Stimulated activated CD4-positive, alpha-beta T cell treated with anti-CD3 and anti-CD28 coated beads, TNF-alpha, amount 100 ng/mL, for 4 hours (primary cell): Measurements from ENCODE around the gene ADGRL1.
A peak's percentile ranks its signal among the peaks of the same experiment; 100 is the strongest.
"Not testable (repeated sequence)": the region's sequence is repeated elsewhere in the genome, so short reads cannot be mapped to it uniquely, and the experiment has no call there.

Experiments
- DNase-seq, 3 experiments: peaks; one replicate each; pipeline ENCODE4 v3.0.0-alpha.2; 2020; ENCODE audit warnings: low read depth in 3 of 3

Gene ADGRL1

DNA sequence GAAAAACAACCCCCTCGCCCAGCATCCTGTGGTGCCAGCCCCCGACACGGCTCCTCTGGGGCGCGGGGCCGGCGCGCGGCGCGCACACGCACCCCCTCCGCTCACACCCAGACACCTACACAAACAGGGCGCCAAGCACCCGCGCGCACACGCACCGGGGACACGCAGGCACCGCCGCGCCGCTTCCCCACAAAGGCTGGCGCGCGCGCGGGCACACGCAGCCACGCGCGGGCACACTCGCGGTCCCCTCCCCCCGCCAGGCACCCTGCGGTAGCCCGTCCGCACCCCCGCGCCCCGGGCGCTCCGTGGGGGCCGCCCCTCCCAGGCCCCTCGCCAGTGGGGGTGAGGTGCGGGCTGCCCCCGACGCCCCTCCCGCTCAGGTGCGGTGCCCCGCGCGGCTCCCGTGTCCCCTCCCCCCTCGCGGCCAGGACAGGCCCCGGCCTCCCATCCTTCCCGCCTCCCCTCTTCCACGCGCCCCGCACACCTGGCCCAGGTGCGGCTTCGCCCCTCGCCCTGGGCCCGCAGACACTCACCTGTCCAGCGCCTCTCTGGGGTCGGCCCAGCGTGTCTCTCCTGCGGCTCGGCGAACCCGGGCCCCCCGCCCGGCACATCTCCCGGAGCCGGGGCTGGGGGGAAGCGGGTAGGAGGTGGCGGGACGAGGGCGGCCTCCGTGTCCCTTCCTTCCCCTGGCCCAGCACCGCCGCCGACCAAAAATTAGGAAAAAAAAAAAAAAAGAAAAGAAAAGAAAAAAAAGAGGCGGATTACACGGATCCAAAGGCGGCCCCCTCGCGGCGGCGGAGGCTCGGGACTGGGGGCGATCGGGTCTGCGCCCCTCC lies at the start of gene ADGRL1:
TSS of gene ADGRL1 (minus strand) at position 718 of the 836 bp plus-strand sequence. CDS start 22,567 bp downstream, outside the sequence.
- not testable (repeated sequence) for DNase-seq

DNA sequence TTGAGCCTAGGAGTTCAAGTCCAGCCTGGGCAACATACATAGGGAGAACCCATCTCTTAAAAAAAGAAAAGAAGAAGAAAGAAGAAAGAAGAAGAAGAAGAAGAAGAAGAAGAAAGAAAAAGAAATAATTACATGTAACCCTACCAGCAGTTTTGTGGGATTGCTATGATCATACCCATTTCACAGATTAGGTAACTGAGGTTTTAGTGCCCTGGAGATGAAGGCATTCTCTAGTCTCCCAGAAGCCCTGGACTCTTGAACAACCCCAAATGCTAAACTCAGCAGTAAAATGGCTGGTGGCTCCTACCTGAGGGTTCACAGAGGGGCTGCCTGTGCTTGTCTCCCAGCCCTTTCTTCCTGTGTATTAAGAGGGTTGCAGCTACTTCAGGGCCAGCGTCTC lies 49.3 kb upstream of the ADGRL1 start:
- DNase-seq, result not testable (repeated sequence)

DNA sequence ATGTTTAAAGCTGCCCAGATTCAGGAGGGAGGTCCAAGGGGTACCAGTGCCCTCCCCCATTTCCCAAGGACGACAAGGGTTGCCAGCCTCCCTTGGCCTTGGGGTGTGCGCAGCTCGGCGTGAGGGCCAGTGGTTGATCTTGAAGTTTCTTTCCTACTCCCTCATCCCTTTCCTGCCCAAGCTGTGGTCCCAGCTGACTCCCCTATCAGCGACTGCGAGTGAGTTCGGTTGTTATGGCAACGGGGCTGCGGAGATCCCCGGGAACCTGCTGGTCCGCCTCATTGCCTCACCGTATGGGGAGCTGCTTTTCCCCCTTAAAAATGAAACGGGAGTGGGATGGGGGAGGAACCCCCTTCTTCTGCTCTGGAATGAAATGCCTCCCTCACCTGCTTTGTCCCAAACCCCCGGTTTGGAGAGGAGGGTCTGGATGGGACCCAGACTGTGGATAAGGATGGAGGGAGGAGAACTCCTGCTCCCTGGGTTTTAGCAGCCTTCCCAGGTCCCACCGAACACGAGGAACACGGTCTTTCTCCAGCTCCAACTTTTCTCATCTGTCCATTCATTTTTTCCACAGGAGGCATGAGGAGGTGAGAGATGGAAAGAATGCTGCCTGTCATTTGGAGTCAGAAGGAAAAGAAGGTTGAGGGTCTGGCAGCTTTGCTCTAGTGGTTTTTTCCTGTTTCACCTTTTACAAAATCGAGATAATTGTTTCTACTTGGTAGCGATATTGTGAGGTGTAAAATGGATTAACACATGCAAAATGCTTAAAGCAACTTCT lies 48.0 kb upstream of the ADGRL1 start:
- DNase-seq, result not testable (repeated sequence)

DNA sequence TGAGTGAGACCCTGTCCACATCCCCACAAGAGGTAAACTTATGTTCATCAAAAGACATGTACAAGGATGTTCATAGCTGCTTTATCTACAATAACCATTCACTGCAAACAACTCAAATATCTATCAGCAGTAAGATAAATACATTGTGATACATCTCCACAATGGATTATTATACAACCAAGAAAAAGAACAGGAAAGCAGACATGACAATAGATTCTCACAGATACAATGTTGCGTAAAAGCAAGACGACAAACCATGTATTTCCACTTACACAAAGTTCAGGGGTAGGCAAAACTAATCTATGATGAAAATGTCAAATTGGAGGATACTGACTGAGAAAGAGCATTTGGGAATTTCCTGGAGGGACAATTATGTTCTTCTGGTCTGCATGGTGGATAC lies 46.2 kb upstream of the ADGRL1 start:
- not testable (repeated sequence) for DNase-seq

DNA sequence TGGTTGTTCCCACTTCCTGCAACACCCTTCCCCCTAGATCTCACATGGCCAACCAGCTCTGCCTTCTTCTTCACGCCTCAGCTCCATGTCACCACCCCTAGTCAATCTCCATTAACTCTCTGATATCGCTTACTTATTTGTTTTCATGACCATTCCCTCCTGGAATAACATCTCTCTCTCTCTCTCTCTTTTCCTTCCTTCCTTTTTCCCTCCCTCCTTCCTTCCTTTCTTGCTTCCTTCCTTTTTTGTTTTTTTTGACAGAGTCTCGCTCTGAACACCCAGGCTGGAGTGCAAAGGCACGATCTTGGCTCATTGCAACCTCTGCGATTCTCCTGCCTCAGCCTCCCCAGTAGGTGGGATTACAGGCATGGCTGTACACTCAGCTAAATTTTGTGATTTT lies 44.9 kb upstream of the ADGRL1 start:
- no peak for DNase-seq

DNA sequence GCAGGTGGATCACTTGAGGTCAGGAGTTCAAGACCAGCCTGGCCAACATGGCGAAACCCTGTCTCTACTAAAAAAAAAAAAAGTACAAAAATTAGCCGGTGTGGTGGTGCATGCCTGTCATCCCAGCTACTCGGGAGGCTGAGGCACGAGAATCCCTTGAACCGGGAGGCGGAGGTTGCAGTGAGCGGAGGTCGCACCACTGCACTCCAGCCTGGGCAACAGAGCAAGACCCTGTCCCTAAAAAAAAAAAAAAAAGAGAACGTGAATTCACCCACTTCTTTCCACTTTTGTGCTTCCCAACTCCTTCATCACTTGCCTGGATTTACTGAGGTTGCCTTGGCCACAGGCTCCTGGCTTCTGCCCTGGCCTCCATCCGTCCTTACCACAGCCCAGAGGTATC lies 44.3 kb upstream of the ADGRL1 start:
- not testable (repeated sequence) for DNase-seq

DNA sequence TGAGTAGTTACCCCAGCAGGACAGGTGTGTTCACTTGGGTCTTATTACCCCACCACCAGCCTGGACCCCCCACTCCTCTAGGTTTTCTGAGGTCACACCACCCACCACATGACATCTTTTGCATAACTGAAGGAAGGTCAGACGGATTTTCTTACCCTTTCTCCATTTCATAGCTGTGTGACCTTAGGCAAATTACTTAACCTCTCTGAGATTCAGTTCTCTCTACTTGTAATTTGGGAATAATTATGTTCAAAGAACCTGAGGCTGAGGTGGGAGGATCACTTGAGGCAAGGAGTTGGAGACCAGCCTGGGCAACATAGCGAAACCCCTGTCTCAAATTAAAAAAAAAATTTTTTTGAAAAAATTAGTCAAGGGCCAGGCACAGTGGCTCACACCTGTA lies 43.9 kb upstream of the ADGRL1 start:
- not testable (repeated sequence) for DNase-seq

DNA sequence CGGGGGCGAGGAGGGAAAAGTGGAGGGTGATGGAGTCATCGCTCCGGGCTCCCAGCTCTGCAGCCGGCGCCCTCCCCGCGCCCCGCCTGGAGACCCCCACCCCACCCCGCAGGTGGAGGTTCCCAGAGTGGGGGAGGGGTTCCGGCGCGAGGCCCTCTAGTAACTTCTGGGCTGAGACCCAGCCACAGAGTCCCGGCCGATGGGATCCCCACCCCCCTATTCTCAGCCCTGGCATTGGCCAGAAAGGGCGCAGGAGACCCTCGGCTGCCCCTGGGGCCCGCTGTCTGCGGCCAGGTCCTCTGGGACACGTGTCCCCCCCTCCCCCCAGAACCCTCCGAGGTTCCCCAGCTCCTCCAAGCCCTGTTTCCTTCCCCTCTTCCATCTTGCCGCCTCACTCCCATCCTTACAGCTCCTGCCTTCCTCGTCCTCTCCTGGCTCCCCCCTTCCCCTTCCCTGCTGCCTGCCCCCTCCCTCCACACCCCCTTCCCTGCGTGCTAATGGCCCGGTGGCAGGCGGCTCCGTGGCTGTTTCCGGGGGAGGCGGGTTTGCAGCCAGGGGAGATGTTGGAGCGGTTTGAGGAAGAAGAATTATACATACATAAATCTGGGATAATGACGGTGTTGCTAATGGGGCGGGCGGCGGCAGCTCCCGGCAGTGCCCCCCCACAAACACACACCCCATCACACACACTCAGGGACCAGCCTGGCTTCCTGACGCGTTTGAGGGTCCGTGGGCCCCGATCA lies 43.2 kb upstream of the ADGRL1 start:
- peak in 2 of 3 experiments; percentile 9 to 28 for DNase-seq

DNA sequence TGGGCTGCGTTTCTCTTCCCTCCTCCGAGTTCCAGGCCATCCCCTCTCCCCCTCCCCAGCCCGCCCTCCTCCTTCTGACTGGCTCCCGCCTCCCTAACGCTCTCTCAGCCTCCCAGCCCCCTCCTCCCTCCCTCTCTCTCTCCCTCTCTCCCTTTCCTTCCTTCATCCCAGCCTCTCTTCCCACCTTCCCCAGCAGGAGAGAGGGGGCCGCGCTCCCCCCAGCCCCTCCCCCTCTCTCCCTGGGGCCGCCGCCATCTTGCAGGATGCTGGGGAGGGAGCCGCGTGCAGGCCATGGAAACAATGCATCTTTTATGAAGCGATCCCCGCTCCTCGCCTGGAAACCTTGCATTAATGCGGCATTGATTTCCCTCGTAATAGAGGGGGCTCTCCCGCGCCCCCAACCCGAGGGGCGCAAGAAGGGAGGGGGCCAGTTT lies 42.6 kb upstream of the ADGRL1 start:
- DNase-seq, result peak; percentile 13 to 47 (median 18)

DNA sequence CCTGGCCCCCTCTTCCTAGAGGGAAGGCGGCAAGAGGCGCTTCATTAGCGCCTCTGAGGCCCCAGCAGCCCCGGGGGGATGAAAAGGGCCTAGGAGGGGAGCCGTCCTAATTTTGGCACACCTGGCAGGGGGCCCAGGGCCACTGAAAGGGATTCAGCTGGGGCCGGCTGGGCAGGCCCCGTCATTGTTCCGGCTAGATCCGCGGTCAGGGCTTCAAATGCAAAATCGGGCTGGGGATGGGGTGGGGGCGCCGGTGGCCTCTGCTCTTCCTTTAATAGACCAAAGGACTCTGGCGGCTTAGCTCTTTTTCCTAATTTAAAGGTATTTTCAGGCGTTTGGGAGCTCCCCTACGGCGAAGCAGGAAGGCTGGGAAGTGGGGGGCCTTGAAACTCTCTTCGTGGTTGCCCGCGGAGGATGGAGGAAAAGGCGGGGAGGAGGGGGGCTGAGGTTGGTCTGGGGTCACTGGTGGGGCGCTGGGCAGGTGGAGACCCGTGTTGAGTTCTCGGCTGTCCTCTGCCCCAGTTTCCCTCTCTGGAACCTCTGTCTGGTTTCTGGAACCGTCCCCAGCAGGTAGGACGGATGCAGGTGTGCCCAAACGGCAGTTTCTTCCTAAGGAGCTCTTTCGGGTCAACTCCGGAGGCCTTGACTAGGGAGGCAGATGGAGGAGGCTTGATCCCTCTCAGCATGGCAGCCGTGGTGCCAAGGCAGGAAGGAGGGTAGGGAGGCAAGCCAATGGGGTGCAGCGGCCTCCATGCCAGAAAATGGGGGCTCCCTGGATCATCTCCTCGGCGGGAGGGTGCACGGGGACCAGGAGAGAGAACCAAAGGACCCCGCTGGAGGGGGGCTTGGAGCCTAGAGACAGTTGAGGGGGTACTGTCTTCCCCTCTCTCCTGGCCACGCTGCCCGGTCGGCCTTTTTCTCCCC lies 41.8 kb upstream of the ADGRL1 start:
- DNase-seq, result peak in 1 of 3 experiments; percentile 14

DNA sequence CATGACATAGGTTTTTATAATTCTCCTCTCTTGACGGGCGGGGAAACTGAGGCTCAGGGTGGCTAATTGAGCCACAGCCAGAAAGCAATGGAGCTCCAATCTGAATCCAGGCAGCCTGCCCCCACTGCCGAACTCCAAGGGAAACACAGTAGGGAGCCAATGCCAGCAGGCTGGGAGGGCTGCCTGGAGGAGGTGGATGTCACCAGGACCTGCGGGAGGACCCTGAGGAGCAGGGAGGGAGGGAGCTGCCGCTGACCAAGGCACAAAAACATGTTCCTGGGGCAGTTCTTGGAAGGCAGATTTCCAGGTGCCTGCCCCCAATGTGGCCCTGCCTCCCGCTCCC lies 41.2 kb upstream of the ADGRL1 start:
- DNase-seq, result not testable (repeated sequence)

DNA sequence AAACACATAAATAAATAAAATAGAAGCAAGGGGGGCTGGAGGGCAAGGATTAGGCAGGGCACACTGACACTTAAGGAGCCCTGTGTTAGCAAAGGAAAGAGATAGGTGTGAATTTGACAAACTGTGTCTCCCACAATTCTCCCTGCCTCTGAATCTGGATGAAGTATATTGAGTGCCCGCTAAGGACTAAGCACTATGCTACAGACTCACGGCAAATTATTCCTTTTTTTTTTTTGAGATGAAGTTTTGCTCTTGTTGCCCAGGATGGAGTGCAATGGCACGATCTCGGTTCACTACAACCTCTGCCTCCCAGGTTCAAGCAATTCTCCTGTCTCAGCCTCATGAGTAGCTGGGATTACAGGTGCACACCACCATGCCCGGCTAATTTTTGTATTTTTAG lies 38.4 kb upstream of the ADGRL1 start:
- not testable (repeated sequence) for DNase-seq

DNA sequence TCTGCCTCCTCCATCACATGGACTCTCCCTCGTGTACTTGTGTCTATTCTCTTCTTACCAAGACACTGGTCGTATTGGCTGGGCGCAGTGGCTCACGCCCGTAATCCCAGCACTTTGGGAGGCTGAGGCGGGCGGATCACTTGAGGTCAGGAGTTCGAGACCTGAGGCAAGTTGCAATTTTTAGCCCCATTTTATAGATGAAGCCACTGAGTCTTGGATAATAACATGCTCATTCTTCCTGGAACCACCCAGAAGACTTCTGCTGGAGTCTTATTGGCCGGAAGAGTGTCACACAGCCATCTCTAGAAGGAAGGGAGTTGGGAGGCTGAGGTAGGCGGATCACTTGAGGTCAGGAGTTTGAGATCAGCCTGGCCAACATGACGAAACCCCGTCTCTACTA lies 37.7 kb upstream of the ADGRL1 start:
- not testable (repeated sequence) for DNase-seq

DNA sequence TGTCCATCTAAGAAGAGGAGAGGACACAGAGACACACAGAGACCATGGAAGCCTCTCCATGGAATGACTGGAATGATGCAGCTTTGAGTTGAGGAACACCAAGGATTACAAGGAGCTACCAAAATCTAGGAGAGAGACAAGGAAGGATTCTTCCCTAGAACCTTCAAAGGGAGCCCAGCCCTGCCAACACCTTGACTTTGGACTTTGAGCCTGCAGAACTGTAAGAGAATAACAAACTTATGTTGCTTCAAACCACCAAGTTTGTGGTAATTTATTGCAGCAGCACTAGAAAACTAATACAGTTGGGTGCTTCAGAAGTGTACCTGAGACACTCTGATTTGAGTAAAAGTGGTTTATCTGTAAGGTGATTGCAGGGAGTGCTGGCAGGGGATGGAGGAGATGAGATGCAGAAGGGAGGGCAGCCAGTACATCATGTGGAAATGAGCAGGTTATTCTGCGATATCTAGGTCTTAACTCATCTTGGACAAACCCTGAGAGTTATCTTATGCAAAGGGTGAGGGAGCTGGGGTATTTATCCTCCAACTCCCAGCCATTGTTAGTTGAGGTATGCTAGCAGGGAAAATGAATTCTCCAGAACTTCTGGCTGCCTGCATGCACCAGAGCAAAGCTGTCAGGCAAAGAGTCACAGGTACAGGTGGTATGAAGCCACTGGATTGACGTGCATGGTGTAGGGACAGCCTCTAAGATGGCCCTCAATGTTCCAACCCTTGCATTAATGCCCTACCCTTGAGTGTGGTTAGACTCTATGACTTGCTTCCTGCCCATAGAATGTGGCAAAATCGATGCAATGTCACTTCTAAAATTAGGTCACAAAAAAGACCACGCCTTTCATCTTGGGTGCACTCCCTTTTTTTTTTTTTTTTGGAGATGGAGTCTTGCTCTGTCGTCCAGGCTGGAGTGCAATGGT lies 31.3 kb upstream of the ADGRL1 start:
- no peak for DNase-seq

DNA sequence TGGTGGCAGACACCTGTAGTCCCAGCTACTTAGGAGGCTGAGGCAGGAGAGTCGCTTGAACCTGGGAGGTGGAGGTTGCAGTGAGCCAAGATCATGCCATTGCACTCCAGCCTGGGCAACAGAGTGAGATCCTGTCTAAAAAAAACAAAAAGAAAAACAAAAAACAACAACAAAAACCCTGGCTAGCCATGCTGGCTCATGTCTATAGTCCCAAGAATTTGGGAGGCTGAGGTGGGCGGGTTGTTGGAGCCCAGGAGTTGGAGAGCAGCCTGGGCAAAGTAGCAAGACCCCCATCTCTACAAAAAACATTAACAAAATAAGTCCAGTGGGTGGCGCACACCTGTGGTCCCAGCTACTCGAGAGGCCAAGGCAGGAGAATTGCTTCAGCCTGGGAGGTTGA lies 27.0 kb upstream of the ADGRL1 start:
- DNase-seq, result not testable (repeated sequence)

DNA sequence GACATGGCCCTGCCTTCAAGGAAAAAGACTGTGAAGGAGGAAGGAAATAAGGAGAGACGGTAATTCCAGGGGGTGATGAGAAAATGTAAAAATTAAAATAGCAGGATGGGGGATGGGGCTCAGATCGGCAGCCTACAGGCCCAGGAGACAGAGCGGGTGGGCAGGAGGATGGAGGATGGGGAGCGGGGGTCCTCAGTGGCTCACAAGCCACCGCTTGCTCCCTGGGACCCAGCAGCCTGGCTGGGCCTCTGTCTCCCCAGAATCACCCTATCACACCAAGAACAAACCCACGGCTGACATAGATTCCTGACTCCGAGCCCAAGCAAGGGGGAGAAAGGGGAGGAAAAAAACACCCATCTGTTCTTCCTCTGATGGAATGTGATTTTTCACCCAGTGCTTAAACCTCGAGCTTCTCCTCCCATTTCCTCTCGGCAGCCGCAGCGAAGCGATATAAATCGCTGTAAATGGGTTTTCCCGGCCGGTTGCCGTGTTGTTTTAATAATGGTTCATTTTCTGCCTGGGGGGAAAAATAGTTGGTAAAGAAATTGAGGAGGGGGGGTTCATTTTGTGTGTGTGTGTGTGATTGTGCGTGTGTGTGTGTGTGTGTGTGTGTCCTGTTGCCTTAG lies 22.6 kb upstream of the ADGRL1 start:
- DNase-seq, result not testable (repeated sequence)

DNA sequence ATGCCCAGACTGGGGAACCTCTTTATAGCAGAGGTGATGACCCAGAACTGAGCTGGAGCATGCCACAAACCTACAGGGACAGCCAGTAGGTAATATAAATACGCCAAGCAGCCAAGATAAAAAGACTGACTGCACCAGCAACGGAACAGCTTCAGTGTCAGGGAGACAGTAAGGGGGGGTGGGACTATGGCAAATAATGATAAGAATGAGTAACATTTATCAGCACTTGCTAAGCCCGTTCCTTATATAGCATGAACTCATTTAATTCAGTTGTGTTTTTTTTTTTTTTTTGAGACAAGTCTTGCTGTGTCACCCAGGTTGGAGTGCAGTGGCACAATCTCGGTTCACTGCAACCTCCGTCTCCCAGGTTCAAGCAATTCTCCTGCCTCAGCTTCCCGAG lies 20.5 kb upstream of the ADGRL1 start:
- DNase-seq, result not testable (repeated sequence)

DNA sequence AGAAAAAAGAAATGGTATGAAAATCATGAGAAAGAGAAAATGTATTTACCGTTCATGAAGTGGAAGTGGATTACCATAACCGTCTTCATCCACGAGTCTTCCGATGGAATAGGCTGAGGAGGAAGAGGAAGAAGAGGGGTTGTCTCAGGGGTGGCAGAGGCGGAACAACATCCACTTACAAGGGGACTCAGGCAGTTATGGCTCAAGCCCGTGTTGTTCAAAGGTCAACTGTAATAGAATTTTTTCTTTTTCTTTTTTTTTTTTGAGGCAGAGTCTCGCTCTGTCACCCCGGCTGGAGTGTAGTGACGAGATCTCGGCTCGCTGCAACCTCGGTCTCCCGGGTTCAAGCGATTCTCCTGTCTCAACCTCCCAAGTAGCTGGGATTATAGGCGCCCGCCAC lies 16.9 kb upstream of the ADGRL1 start:
- no peak for DNase-seq

DNA sequence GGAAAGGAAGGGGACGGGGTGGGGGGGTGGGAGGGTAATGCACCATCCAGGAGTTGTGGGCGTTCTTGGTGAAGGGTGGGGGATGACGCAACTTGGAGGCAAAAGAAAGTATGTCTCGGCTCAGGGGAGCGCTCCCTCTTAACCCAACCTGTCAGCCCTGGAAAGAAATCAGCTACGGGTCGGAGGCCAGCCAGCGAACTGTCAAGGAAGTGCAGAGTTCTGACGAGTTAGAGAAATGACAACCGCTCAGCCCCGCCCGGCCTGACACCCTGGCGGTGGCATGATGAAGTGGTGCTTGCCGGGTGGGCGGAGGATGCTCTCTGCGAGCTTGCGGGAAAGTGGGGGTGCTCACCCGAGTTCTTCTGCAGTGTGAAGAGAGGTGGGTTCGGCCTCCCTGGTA lies 15.4 kb upstream of the ADGRL1 start:
- peak in 2 of 3 experiments; percentile 44 to 55 for DNase-seq
